Smooth muscle cell (in vitro differentiated cells): ENCODE measurements around the gene POGZ. TPM values are rescaled to one million over a fixed set of nuclear protein-coding genes. Genes with fewer than 3 reads are reported as not detected.
A peak's percentile ranks its signal among the peaks of the same experiment; 100 is the strongest.

Source experiments
- DNase-seq: peaks from one replicate; lab custom pipeline; 2025; ENCODE audit not compliant: unreplicated experiment; lab: John Stamatoyannopoulos, UW
- H2AFZ ChIP-seq: fragments of 200-600 bp; sonication (generic); 2 replicates; pipeline ENCODE4 v1.6.0; 2016; ENCODE audit warnings: antibody characterized with exemption, low read depth, mild to moderate bottlenecking
- H3F3A ChIP-seq: fragments of 200-600 bp; sonication (generic); 2 replicates; pipeline ENCODE4 v1.6.0; 2017; ENCODE audit warnings: antibody characterized with exemption, low read depth
- H3K27ac ChIP-seq: fragments of 200-600 bp; sonication (generic); 2 replicates; pipeline ENCODE4 v1.5.1; 2016; ENCODE audit warnings: low read depth, mild to moderate bottlenecking
- H3K27me3 ChIP-seq: fragments of 200-600 bp; sonication (generic); 2 replicates; pipeline ENCODE4 v1.6.1; 2016; ENCODE audit warnings: low read depth, mild to moderate bottlenecking
- H3K36me3 ChIP-seq: fragments of 200-600 bp; sonication (generic); 2 replicates; pipeline ENCODE4 v1.5.1; 2016; ENCODE audit warnings: low read depth
- H3K4me1 ChIP-seq: fragments of 200-600 bp; sonication (generic); 2 replicates; pipeline ENCODE4 v1.5.1; 2016; ENCODE audit warnings: low read depth
- H3K4me2 ChIP-seq: fragments of 200-600 bp; sonication (generic); 2 replicates; pipeline ENCODE4 v1.6.0; 2016; ENCODE audit warnings: mild to moderate bottlenecking
- H3K4me3 ChIP-seq: fragments of 200-600 bp; sonication (generic); 2 replicates; pipeline ENCODE4 v1.5.1; 2016; ENCODE audit warnings: mild to moderate bottlenecking
- H3K79me2 ChIP-seq: fragments of 200-600 bp; sonication (generic); 2 replicates; pipeline ENCODE4 v1.6.0; 2016; ENCODE audit warnings: low read depth, mild to moderate bottlenecking
- H3K9ac ChIP-seq: fragments of 200-600 bp; sonication (generic); 2 replicates; pipeline ENCODE4 v1.6.0; 2016; ENCODE audit warnings: low read depth
- H3K9me3 ChIP-seq: fragments of 200-600 bp; sonication (generic); replicated peaks from 2 replicates; pipeline ENCODE4 v1.5.1; 2016; ENCODE audit warnings: low read depth
- H4K20me1 ChIP-seq: fragments of 200-600 bp; sonication (generic); 2 replicates; pipeline ENCODE4 v1.6.0; 2016; ENCODE audit warnings: low read depth
- WGBS: methylation state at CpG from one replicate; pipeline ENCODE4 v1.1.7; 2016; ENCODE audit warnings: low lambda C conversion rate; 5-methylcytosine and 5-hydroxymethylcytosine counted together
- polyA plus RNA-seq: library from polyadenylated mRNA; unstranded; fragments of >200 nt; fragmentation: Nextera tagmentation; extraction: Ambion mirVana; gene quantifications from 2 replicates; pipeline ENCODE4 v1.2.1, GENCODE V29; 2016
- total RNA-seq: library from RNA; depleted of rRNA; stranded (reverse); fragments of >200 nt; gene quantifications from 2 replicates; pipeline ENCODE4 v1.2.3, GENCODE V29; 2014
- TF ChIP-seq, protein P1 (sequence below): fragments of 200-600 bp; sonication (generic); IDR thresholded peaks from 2 replicates; pipeline ENCODE4 v1.5.1; 2017; ENCODE audit warnings: borderline replicate concordance, mild to moderate bottlenecking, antibody characterized with exemption; ENCODE audit not compliant: insufficient read depth, poor library complexity, severe bottlenecking

The POGZ gene
- total and polyA plus RNA-seq, 2 experiments from 2014 or later = 20.5 to 40.9 TPM

DNA sequence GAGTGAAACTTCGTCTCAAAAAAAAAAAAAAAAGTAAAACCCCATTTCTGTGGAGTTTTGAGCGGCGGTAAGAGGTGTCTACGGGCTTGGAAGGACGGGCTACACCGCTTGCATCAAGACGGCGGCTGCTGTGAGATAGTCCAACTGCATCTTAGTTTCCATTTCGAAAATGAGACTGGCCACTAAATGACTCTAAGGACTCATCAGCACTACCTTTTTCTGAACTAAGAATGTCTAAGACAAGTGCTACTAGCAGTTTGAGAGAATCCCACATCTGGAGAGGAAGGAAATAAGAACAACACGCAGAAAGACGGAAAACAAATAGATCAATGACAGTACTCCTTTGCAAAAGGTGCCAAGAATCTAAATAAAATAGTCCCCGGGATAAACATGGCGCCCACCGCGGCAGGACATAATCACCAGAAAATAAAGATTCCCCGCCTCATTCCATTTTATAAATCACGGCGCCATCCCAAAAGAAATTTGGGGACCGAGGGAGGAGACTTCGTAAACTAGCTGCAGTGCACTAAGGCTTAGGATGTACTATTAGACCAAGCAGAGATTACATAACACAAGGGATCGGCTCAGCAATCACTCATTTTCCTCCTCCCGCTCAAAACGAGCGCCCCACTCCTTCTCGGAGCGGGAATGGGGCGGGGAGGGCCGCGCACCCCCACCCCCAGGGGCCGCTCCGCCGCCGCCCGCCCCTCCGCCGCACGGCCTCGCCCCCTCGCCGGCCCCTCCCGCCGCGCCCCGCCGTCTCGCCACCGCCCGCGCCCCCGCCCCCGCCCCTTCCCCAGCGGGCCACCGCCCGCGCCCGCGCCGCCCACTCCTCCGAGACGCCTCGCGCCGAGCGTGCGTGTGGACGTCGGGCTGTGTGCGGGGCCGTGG is 1.1 kb downstream of the POGZ start:
- WGBS = 2% methylated on average over 24 of the region's 69 CpGs
- H3K9ac ChIP-seq = peak overlapping the region; percentile 70
- TF ChIP-seq, protein P1, sequence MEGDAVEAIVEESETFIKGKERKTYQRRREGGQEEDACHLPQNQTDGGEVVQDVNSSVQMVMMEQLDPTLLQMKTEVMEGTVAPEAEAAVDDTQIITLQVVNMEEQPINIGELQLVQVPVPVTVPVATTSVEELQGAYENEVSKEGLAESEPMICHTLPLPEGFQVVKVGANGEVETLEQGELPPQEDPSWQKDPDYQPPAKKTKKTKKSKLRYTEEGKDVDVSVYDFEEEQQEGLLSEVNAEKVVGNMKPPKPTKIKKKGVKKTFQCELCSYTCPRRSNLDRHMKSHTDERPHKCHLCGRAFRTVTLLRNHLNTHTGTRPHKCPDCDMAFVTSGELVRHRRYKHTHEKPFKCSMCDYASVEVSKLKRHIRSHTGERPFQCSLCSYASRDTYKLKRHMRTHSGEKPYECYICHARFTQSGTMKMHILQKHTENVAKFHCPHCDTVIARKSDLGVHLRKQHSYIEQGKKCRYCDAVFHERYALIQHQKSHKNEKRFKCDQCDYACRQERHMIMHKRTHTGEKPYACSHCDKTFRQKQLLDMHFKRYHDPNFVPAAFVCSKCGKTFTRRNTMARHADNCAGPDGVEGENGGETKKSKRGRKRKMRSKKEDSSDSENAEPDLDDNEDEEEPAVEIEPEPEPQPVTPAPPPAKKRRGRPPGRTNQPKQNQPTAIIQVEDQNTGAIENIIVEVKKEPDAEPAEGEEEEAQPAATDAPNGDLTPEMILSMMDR = no peak
- peaks cover 8% of the 10 kb centered on the region for H3F3A ChIP-seq
- peak; percentile 29 for DNase-seq
- H2AFZ ChIP-seq = peak overlapping the region; percentile 71
- peak overlapping the region; percentile 71 for H3K27ac ChIP-seq
- H3K4me2 ChIP-seq = peak overlapping the region; percentile 88
- H3K4me1 ChIP-seq = no peaks in the 10 kb centered on the region
- no peaks in the 10 kb centered on the region for H3K9me3 ChIP-seq
- no peaks in the 10 kb centered on the region for H3K36me3 ChIP-seq
- peak overlapping the region; percentile 76 for H3K4me3 ChIP-seq
- peaks cover 6% of the 10 kb centered on the region for H3K27me3 ChIP-seq
- peaks cover 51% of the 10 kb centered on the region for H4K20me1 ChIP-seq
- peaks cover 52% of the 10 kb centered on the region for H3K79me2 ChIP-seq

DNA sequence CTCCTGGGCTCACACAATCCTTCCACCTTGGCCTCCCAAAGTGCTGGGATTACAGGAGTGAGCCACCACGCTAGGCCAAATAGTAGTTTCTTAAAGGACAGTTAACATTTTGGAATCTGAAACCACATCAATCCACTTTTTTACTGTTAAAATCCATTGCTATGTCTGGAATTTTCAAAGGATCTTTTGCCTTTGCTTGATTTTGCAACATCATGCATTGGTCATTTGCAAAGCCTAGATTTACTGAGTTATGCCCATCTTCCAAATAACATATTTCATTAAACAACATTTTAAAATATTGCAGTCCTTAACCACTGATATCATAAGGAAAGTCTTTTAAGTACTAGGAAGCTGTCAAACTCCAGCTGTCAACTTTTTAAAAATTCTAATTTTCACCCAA is 3.3 kb downstream of the POGZ start:
- H3K4me2 ChIP-seq = peak overlapping the region; percentile 88
- H3F3A ChIP-seq = peaks cover 8% of the 10 kb centered on the region
- no peaks in the 10 kb centered on the region for H3K27me3 ChIP-seq
- H3K9ac ChIP-seq = no peak overlapping the region
- no peaks in the 10 kb centered on the region for H3K4me1 ChIP-seq
- TF ChIP-seq, protein P1 = no peak
- no peak overlapping the region for H2AFZ ChIP-seq
- H3K79me2 ChIP-seq = peaks cover 74% of the 10 kb centered on the region
- no peaks in the 10 kb centered on the region for H3K36me3 ChIP-seq
- WGBS = 25% methylated on average over 1 of the region's 1 CpG
- no peaks in the 10 kb centered on the region for H3K9me3 ChIP-seq
- DNase-seq = no peak
- peak overlapping the region; percentile 71 for H3K27ac ChIP-seq
- peak overlapping the region; percentile 76 for H3K4me3 ChIP-seq
- H4K20me1 ChIP-seq = peaks cover 73% of the 10 kb centered on the region

DNA sequence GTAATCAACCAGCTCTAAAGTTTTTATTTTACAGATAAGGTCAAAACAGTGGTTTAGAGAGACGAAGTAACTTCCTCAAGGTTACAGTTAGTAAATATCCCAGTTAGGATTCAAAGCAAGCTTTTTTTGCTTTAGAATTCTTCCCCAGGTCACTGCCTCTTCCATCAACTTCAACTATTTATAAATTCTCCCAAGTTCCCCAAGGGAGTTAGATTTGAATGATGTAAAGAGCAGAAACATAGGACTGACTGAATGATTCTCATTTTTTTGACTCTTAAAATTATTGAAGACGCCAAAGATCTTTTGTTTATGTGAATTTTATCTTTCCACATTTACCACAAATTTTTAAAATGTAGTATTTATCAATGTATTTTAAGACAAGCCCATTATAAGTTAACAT is 4.1 kb downstream of the POGZ start:
- no peak overlapping the region for H3K4me3 ChIP-seq
- no peak overlapping the region for H3K9ac ChIP-seq
- H3K27ac ChIP-seq = peak overlapping the region; percentile 26
- peak overlapping the region; percentile 88 for H3K4me2 ChIP-seq
- DNase-seq = no peak
- H3K79me2 ChIP-seq = peaks cover 81% of the 10 kb centered on the region
- 80% methylated on average over 2 of the region's 2 CpGs for WGBS
- H3K4me1 ChIP-seq = no peaks in the 10 kb centered on the region
- H3F3A ChIP-seq = peaks cover 8% of the 10 kb centered on the region
- H4K20me1 ChIP-seq = peaks cover 80% of the 10 kb centered on the region
- H3K9me3 ChIP-seq = no peaks in the 10 kb centered on the region
- H3K27me3 ChIP-seq = no peaks in the 10 kb centered on the region
- no peaks in the 10 kb centered on the region for H3K36me3 ChIP-seq
- TF ChIP-seq, protein P1 = no peak
- H2AFZ ChIP-seq = no peak overlapping the region
